BE2C (cell line): ENCODE results near the gene CD28.

ENCODE experiments used
- DNase-seq: peaks from one replicate; pipeline ENCODE4 v3.0.0-alpha.2; 2020
- H3K27me3 ChIP-seq: fragments of 250-450 bp; sonication (Bioruptor Pico); 2 replicates; pipeline ENCODE4 v1.5.1; 2020; ENCODE audit warnings: mild to moderate bottlenecking
- H3K36me3 ChIP-seq: fragments of 250-450 bp; sonication (Bioruptor Pico); 2 replicates; pipeline ENCODE4 v1.5.1; 2020; ENCODE audit warnings: mild to moderate bottlenecking
- H3K4me1 ChIP-seq: fragments of 250-450 bp; sonication (Bioruptor Pico); 2 replicates; pipeline ENCODE4 v1.5.1; 2020
- H3K4me3 ChIP-seq: 2 replicates; pipeline ENCODE4 v1.5.1; 2011; ENCODE audit warnings: low read depth, low read length
- H3K9me3 ChIP-seq: fragments of 250-450 bp; sonication (Bioruptor Pico); 2 replicates; pipeline ENCODE4 v1.5.1; 2020
- TF ChIP-seq, protein P1 (sequence below): IDR thresholded peaks from 2 replicates; pipeline ENCODE4 v1.5.1; 2012; ENCODE audit warnings: mild to moderate bottlenecking, low read depth, low read length

Gene CD28

DNA sequence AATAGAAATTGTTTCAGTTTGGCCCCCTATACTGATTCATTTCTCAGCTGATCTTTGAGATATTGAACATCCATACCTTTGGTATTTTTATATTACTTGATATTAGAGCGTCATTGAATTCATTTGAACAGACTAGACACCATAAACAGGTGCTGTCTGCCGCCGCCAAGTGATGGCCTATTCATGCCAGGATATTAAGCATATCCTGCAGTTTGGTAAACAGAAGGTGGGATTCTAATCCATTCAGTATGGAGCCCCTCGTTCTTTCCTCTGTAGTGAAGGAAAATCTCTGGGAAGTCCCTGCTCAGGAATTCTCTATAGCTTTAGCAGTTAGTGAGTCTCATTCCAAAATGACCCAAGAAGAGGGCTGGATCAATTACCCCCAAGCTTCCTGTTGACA lies 23.0 kb upstream of the CD28 start:
- TF ChIP-seq, protein P1, sequence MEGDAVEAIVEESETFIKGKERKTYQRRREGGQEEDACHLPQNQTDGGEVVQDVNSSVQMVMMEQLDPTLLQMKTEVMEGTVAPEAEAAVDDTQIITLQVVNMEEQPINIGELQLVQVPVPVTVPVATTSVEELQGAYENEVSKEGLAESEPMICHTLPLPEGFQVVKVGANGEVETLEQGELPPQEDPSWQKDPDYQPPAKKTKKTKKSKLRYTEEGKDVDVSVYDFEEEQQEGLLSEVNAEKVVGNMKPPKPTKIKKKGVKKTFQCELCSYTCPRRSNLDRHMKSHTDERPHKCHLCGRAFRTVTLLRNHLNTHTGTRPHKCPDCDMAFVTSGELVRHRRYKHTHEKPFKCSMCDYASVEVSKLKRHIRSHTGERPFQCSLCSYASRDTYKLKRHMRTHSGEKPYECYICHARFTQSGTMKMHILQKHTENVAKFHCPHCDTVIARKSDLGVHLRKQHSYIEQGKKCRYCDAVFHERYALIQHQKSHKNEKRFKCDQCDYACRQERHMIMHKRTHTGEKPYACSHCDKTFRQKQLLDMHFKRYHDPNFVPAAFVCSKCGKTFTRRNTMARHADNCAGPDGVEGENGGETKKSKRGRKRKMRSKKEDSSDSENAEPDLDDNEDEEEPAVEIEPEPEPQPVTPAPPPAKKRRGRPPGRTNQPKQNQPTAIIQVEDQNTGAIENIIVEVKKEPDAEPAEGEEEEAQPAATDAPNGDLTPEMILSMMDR = no peak
- Histone ChIP-seq H3K36me3 (no peaks in the 10 kb centered on the region), H3K4me3 (no peak overlapping the region), H3K27me3 (no peaks in the 10 kb centered on the region), H3K9me3 (no peaks in the 10 kb centered on the region), H3K4me1 (no peaks in the 10 kb centered on the region)
- DNase-seq = no peak

DNA sequence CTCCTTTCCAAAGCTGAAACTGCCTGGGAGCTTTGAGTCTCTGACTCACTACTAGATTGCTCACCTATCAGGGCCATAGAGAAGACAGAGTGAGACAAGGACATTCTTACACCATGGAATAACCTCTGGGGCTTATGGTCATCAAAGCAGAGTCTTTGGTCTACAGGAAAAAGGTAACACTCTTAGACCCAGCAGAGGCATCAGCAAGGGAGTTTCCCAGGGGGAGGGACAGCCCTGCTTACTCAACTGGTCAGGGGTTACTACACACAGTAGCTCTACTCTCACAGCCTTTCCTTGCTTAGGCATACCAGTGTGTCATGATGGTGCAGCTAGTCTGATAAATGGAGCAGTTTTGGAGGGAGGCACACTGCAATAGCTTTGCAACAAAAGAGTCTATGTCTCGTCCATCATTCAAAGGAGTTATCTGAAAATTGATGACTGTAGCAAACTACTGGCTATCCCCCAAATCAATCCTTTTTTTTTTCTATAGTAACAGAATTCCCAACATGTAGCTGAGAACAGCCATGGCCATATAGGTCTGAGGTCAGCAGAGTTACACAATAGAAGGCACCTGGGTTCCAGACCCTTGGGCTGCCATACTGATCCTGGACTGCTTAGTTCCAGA lies 22.4 kb upstream of the CD28 start:
- no peak overlapping the region for H3K4me3 ChIP-seq
- DNase-seq = no peak
- H3K9me3 ChIP-seq = no peaks in the 10 kb centered on the region
- H3K4me1 ChIP-seq = no peaks in the 10 kb centered on the region
- H3K27me3 ChIP-seq = no peaks in the 10 kb centered on the region
- no peaks in the 10 kb centered on the region for H3K36me3 ChIP-seq
- TF ChIP-seq, protein P1 = no peak

DNA sequence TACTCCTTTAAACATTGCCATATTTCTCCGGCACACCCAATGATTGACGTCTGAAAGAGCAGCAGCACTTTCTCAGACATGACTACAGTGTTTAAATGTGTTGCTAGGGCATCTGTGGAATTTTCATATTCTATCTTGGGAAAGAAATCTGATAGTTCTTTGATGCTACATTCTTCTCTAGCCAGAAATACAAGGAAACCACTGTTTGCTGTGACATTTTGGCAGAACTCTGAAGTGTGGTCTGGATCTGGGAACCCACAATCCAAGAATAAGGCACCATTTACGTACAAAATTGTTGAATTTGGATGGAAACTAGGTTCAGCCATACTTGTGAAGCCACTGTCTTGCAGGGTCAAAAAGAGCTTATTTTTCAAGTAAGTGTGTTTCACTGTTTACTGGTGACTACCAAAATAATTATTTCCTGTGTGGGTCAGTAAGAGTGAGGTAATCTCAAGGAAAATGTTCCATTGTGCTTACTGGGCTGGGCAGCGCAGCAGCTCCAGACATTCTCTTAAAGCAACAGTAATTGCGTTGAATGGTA lies 21.3 kb upstream of the CD28 start:
- DNase-seq = no peak

DNA sequence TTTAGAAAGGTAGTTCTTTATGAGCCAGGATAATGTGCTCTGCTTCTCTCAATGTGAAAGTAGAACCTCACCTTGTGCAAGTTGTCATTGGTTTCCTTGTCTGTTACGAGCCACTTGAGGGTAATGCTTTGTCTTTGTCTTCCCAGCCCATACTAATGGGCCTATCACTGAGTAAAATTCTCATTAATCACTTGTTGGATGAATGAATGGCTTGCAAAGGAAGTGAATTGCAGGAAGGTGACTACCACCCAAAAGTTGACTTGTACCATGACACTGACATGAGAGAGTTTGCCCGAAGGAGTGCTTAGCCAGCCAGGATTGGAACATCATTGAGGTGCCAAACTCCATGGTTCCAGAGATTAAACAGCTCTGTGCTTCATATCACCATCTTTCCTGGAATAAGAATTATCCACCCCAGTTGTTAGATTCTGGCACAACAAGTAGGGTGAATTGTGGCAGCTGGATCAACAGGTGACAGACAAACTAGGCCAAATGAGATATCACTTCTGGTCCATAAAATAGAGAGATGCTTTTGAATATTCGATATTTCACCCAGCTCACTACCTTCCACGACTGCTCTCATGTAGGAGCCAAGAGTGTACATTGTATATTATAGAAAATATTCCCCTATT lies 20.5 kb upstream of the CD28 start:
- Histone ChIP-seq H3K9me3 (no peaks in the 10 kb centered on the region), H3K4me3 (no peak overlapping the region), H3K4me1 (no peaks in the 10 kb centered on the region), H3K27me3 (no peaks in the 10 kb centered on the region), H3K36me3 (no peaks in the 10 kb centered on the region)
- no peak for DNase-seq
- TF ChIP-seq, protein P1 = no peak

More for the DNA sequence above, 21.3 kb upstream of the CD28 start:
- no peaks in the 10 kb centered on the region for H3K36me3 ChIP-seq
- TF ChIP-seq, protein P1 = no peak
- no peaks in the 10 kb centered on the region for H3K4me1 ChIP-seq
- no peaks in the 10 kb centered on the region for H3K27me3 ChIP-seq
- H3K9me3 ChIP-seq = no peaks in the 10 kb centered on the region
- no peak overlapping the region for H3K4me3 ChIP-seq

DNA sequence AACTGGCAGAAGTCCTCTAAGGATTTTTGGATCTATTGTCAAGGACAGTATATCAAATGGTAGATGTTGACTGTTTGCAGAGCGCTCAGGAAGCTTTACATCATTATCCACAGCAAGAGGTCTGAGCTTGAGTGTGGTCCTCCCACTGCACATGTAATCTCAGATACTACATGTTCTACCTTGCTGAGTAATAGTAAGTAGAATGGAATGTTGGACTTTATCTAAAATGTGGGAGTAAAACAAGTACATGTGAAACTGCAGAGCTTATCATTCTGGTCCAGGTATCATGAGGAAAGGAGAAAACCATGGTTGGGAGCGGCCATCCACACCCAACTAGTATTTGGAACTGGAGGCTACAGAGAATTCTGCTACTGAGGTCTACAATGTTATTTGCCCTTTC lies 19.3 kb upstream of the CD28 start:
- Histone ChIP-seq H3K9me3 (no peaks in the 10 kb centered on the region), H3K4me1 (no peaks in the 10 kb centered on the region), H3K36me3 (no peaks in the 10 kb centered on the region), H3K4me3 (no peak overlapping the region), H3K27me3 (no peaks in the 10 kb centered on the region)
- DNase-seq = no peak
- TF ChIP-seq, protein P1 = no peak

DNA sequence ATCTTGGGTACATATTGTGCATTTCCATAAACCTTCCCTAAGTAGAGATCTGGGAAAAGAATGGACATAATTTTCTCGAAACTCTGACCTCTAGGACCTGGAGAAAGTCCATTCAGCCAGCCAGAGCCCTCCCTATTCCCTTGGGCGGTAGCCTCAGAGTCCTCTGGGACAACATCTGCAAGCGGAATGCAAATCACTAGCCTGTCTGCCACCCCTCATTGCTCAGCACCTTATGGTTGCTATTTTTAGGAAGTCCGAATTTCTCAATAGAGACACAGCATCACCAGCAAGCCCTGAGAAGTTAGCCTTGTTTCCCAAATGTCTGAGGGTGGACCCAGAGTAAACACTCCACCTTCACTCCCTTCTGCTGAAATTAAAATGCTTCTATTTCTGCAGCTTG lies 17.6 kb upstream of the CD28 start:
- no peaks in the 10 kb centered on the region for H3K9me3 ChIP-seq
- H3K36me3 ChIP-seq = no peaks in the 10 kb centered on the region
- DNase-seq = no peak
- no peaks in the 10 kb centered on the region for H3K27me3 ChIP-seq
- H3K4me1 ChIP-seq = no peaks in the 10 kb centered on the region
- TF ChIP-seq, protein P1 = no peak
- H3K4me3 ChIP-seq = no peak overlapping the region
